Tongue (tissue), 2 donors: ENCODE results near the gene CDH12. TPM values are rescaled to one million over a fixed set of nuclear protein-coding genes. Genes with fewer than 3 reads are reported as not detected.
A peak's percentile ranks its signal among the peaks of the same experiment; 100 is the strongest.
"Not testable (repeated sequence)": the region's sequence is repeated elsewhere in the genome, so short reads cannot be mapped to it uniquely, and the experiment has no call there.

Experiments used
- DNase-seq: peaks from one replicate; pipeline ENCODE4 v3.0.0-alpha.2; 2015
- total RNA-seq: library from RNA; depleted of rRNA; stranded (reverse); fragments of >200 nt; gene quantifications from one replicate; pipeline ENCODE4 v1.2.3, GENCODE V29; 2014

Gene CDH12
- total RNA-seq, 1 donor from 2014 or later: 0.72 TPM

DNA sequence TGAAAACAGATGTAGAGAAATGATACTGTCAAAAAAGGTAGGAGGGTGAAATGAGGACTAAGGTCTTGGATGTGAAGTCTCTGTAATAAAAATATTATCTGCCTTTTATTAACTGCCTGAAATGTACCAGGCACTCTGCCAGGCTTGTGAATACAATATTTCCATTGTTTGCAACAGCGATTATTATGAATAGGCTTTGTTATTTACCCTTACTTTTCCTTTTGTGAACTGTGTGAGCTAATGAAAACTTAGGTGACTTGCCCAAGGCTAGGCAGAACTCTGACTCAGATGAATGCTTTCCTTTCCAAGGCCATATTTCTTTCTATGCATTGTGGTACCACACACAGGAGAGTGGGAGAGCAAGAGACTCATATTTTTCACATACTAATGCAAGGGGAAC is 204.1 kb downstream of the CDH12 start:
- peak; percentile 5 for DNase-seq

DNA sequence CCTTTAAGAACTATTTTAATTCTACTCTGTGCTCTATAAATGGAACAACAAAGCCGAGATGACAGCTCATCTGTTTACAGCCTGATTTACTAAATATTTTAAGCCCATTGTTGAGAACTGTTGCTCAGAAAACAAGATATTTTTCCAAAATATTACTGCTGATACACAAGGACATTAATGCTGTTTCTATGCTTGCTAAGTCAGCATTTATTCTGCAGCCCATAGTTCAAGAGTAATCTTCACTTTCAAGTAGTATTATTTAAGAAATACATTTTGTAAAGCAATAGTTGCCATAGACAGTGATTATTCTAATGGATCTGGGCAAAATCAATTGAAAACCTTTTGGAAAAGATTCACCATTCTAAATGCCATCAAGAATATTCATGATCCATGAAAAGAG is 208.3 kb downstream of the CDH12 start:
- DNase-seq: no peak

- DNase-seq: peak; percentile 51
These were observed 209.8 kb downstream of the CDH12 start for GRCh38 chr5:22643356-22643755.

GRCh38 chr5:22631683-22632082 is 221.5 kb downstream of the CDH12 start:
- DNase-seq: no peak

GRCh38 chr5:22627029-22627428 is 226.1 kb downstream of the CDH12 start:
- no peak for DNase-seq

DNA sequence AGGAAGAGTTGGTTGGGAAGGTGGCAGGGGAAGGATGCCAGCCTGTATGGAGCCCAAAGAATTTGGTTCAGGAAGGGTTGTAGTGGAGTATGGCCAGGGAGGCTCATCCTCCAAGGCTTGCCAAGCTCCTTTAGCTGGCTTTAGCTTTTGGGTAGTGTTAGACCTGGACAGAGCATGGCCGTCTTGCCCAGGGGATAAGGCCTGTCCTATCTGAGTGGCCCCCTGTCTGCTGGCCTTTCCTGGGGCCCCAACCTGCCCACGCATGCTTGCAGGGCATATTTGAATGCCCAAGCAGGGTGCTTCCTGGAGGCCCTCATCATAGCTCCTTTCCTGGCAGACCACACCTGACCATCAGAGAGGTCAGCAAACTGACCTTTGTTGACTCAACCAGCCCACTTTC is 227.7 kb downstream of the CDH12 start:
- DNase-seq: no peak

GRCh38 chr5:22621084-22621483 is 232.1 kb downstream of the CDH12 start:
- no peak for DNase-seq

DNA sequence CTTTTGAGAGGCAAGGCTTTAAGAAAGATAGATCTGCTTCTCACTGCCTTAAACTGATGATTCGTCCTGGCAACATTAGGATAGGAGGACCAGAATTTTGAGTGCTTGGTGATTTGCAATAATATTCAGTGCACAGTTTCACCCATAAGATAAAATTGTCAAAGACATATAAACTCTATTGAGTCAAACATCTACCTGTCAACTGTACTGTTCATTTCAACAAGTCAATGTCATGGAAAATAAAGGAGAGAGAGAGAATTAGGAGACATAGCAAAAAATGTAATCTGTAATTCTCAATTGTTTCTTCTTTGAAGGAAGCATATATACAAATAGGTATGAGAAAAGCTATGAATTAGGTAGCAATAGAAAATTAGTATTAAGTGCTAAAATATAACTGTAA is 237.2 kb downstream of the CDH12 start:
- no peak for DNase-seq

GRCh38 chr5:22614486-22615094 is 238.6 kb downstream of the CDH12 start:
- DNase-seq: no peak

GRCh38 chr5:22612928-22613327 is 240.2 kb downstream of the CDH12 start:
- DNase-seq: no peak

DNA sequence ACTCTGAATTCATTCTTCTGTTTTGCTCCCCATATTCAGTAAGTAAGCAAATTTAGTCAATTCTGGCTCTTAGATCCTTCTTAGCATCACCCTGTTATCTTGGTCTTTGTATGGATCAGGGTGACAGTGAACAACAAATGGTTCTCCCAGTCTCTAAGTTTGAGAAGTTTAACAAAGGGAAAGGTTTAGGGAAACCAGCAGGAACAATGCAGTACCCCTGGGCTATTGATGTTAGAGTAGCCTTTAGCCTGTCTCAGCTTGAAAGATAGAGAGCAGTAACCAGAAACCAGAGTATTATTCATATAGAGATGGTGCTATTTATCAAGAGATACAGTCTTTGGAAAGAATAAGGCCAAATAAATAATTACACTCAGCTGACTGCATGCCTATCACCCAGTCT is 241.8 kb downstream of the CDH12 start:
- no peak for DNase-seq

DNA sequence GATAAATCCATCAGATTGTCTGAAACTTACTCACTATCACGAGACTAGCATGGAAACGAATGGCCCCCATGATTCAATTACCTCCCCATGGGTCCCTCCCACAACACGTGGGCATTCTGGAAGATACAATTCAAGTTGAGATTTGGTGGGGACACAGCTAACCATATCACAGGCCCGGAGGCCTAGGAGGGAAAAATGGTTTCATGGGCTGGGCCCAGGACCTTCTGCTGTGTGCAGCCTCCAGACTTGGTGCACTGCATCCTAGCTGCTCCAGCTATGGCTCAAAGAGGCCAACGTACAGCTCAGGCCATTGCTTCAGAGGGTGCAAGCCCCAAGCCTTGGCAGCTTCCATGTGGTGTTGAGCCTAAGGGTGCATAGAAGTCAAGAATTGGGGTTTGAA is 245.6 kb downstream of the CDH12 start:
- DNase-seq: not testable (repeated sequence)

DNA sequence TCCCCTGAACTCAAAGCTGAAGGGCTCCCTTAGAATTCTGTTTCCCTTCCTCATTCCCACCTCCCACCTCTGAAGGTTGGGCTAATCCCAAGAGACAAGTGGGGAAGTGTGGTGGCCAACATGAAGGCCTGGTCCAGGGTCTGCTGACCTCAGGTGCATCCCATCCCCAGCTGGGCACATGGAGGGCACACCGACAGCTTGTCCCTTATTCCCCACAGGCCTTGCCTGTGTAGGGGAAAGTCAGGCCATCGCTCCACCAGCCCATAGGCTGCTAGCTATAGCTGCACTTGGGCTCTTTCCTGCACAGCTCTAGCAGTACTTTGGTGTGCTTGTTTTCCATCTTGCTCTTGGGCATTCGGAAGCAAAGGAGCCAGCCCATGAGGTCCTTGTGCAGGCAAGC is 247.7 kb downstream of the CDH12 start:
- DNase-seq: no peak

DNA sequence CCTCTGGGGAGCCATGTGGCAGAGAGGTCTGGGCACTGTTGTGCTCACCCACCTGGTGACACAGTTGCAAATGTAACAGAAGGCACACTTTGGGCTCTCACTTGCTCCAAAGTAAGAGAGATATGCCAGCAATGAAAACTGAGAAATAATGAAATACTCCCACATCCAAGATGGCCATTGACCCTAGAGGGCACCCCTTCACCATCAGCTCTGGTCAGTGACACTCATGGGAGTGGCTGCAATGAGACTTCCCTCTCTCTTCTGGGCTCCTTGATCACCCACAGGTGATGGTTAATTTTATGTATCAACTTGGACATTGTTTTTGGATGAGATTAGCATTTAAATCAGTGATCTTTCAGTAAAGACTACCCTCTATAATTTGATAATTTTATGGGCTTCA is 248.4 kb downstream of the CDH12 start:
- DNase-seq: no peak

- no peak for DNase-seq
These were observed 254.3 kb downstream of the CDH12 start for GRCh38 chr5:22598796-22599195.

GRCh38 chr5:22596404-22596970 is 256.7 kb downstream of the CDH12 start:
- DNase-seq: no peak

DNA sequence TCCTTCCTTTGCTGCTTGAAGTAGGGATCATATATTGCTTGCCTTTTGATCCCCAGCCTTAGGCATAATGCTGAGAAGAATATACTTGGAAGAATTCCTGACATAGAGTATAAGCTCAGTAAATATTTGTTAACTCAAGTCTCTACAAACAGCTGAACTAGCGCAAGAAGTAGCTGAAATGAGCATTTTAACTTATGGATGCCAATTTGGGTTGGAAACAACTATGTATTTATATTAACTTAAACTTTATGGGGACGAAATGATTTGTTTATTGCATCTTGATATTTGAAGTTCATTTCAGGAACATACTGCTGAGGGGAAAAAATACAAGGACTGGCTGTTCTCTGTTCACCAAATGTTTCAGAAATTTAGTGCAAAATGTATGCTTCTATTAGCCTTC is 258.7 kb downstream of the CDH12 start:
- peak; percentile 20 for DNase-seq

DNA sequence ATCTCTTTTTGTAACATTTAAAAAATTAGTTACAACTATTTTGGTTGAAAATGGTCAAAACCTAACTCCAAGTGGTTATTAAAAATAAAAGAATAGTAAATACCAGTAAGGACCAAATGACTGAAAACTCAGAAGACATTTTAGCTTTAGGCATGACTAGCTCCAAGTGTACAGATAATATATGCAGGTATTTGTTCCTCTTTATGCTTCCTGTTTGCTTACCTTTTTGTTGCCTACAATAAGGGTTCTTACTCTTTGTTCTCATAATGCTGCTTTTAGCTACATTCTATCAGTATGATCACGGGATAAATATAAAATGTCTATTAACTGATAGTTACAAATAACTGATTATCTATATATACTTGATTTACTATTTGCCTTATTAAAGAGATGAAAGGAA is 259.6 kb downstream of the CDH12 start:
- no peak for DNase-seq

DNA sequence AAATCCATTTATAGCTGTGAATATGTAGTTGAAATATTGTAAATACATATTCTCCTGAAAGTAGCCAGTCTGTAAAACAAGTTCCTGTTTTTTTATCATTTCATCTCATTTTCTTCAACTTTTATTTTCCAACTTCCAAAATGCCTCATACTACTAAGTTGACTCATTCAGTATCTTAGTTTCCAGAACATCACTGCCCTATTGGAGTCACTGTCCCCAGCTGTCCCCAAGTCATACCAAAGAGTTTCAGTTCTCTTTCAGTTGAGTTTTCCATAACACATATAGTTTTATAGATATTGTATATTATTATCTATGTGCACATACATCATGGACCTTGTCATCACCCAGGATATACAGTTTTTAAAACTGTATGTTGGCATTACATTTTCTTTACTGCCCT is 261.7 kb downstream of the CDH12 start:
- DNase-seq: no peak

GRCh38 chr5:22590677-22591268 is 262.4 kb downstream of the CDH12 start:
- DNase-seq: no peak

DNA sequence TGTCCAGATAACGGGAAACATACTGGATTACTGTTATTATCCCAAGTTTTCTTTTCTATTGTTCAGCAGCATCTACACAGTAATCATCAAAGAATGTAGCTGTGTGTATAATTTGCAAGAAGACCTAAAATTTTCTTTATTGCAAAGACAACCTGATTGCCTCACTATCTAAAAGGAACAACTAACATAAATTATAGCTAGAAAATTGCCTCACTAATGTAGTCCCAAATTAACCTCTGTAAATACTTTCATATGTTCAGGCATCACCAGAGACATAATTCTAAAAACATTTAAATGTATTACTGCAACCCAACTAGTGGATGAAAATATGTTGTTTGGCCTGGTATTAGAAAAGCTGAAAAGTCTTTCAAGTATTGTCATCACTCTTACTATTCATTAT is 275.4 kb downstream of the CDH12 start:
- DNase-seq: no peak

GRCh38 chr5:22577006-22577405 is 276.1 kb downstream of the CDH12 start:
- no peak for DNase-seq

GRCh38 chr5:22572941-22573340 is 280.2 kb downstream of the CDH12 start:
- no peak for DNase-seq

GRCh38 chr5:22567983-22568382 is 285.2 kb downstream of the CDH12 start:
- no peak for DNase-seq
